OCI-LY3 (cell line): ENCODE results near the gene UMPS.

Experiments
- H2AFZ ChIP-seq: fragments of 200-600, 300-600 bp; shearing (Covaris generic); 2 replicates; pipeline ENCODE4 v1.6.0; 2014; ENCODE audit warnings: antibody characterized with exemption, low read depth, low read length
- H3K27ac ChIP-seq: fragments of 200-600, 300-600 bp; sonication (generic); 2 replicates; pipeline ENCODE4 v1.5.1; 2014; ENCODE audit warnings: mild to moderate bottlenecking, low read length, moderate library complexity, mixed read lengths
- H3K27me3 ChIP-seq: fragments of 200-600, 300-600 bp; sonication (generic); 2 replicates; pipeline ENCODE4 v1.6.1; 2014; ENCODE audit warnings: low read depth, low read length, mixed read lengths
- H3K36me3 ChIP-seq: fragments of 200-600, 300-600 bp; sonication (generic); replicated peaks from 2 replicates; pipeline ENCODE3; 2014; ENCODE audit warnings: low read depth, low read length, mixed read lengths
- H3K4me1 ChIP-seq: fragments of 300-600, 200-600 bp; sonication (generic); 2 replicates; pipeline ENCODE4 v1.6.1; 2014; ENCODE audit warnings: low read length, mixed read lengths
- H3K4me2 ChIP-seq: fragments of 200-600, 300-600 bp; sonication (generic); 2 replicates; pipeline ENCODE4 v1.6.1; 2014; ENCODE audit warnings: low read length, mixed read lengths
- H3K4me3 ChIP-seq: fragments of 300-600, 200-600 bp; sonication (generic); 2 replicates; pipeline ENCODE4 v1.5.1; 2014; ENCODE audit warnings: antibody characterized with exemption, mild to moderate bottlenecking, low read length, moderate library complexity
- H3K79me2 ChIP-seq: fragments of 300-600, 200-600 bp; shearing (Covaris generic); 2 replicates; pipeline ENCODE4 v1.6.1; 2014; ENCODE audit warnings: mild to moderate bottlenecking, low read length, mixed read lengths
- H3K9ac ChIP-seq: fragments of 300-600, 200-600 bp; shearing (Covaris generic); 2 replicates; pipeline ENCODE4 v1.6.0; 2014; ENCODE audit warnings: mild to moderate bottlenecking, low read length, moderate library complexity
- H3K9me3 ChIP-seq: fragments of 200-600, 300-600 bp; shearing (Covaris generic); 2 replicates; pipeline ENCODE4 v1.6.1; 2014; ENCODE audit warnings: low read length, mixed read lengths; ENCODE audit not compliant: insufficient read depth
- H4K20me1 ChIP-seq: fragments of 200-600, 300-600 bp; sonication (generic); 2 replicates; pipeline ENCODE4 v1.6.1; 2016; ENCODE audit warnings: low read length, mixed read lengths; ENCODE audit not compliant: insufficient read depth
- EZH2phosphoT487 ChIP-seq: fragments of 200-600 bp; shearing (Covaris generic); IDR thresholded peaks from 2 replicates; pipeline ENCODE4 v1.6.1; 2018; ENCODE audit warnings: antibody characterized with exemption, mixed run types, low read depth
- TF ChIP-seq, protein P1 (sequence below): fragments of 200-600, 300-600 bp; sonication (generic); IDR thresholded peaks from 2 replicates; pipeline ENCODE4 v1.5.1; 2014; ENCODE audit warnings: antibody characterized with exemption, low read length, low read depth

UMPS gene

GRCh38 chr3:124765197-124765840 is 35.1 kb downstream of the UMPS start:
- Histone ChIP-seq H3K9ac (no peak overlapping the region), H3K4me3 (no peak overlapping the region), H4K20me1 (no peaks in the 10 kb centered on the region), H3K4me1 (peaks cover 18% of the 10 kb centered on the region), H3K27ac (no peak overlapping the region), H3K9me3 (no peaks in the 10 kb centered on the region), H3K36me3 (no peaks in the 10 kb centered on the region), H2AFZ (no peak overlapping the region), H3K27me3 (no peaks in the 10 kb centered on the region; the same call in 1 of the 2 replicates), H3K79me2 (no peaks in the 10 kb centered on the region), H3K4me2 (no peak overlapping the region)
- TF ChIP-seq EZH2phosphoT487, result no peak
- TF ChIP-seq, protein P1, sequence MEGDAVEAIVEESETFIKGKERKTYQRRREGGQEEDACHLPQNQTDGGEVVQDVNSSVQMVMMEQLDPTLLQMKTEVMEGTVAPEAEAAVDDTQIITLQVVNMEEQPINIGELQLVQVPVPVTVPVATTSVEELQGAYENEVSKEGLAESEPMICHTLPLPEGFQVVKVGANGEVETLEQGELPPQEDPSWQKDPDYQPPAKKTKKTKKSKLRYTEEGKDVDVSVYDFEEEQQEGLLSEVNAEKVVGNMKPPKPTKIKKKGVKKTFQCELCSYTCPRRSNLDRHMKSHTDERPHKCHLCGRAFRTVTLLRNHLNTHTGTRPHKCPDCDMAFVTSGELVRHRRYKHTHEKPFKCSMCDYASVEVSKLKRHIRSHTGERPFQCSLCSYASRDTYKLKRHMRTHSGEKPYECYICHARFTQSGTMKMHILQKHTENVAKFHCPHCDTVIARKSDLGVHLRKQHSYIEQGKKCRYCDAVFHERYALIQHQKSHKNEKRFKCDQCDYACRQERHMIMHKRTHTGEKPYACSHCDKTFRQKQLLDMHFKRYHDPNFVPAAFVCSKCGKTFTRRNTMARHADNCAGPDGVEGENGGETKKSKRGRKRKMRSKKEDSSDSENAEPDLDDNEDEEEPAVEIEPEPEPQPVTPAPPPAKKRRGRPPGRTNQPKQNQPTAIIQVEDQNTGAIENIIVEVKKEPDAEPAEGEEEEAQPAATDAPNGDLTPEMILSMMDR, result no peak

GRCh38 chr3:124766113-124767095 is 36.2 kb downstream of the UMPS start:
- Histone ChIP-seq H3K4me2 (no peak overlapping the region), H3K9ac (no peak overlapping the region), H3K36me3 (no peaks in the 10 kb centered on the region), H3K79me2 (no peaks in the 10 kb centered on the region), H4K20me1 (no peaks in the 10 kb centered on the region), H2AFZ (no peak overlapping the region), H3K27me3 (no peaks in the 10 kb centered on the region; the same call in 1 of the 2 replicates), H3K9me3 (no peaks in the 10 kb centered on the region), H3K27ac (no peak overlapping the region), H3K4me3 (no peak overlapping the region), H3K4me1 (peaks cover 19% of the 10 kb centered on the region)
- no peak for TF ChIP-seq EZH2phosphoT487
- TF ChIP-seq, protein P1, result no peak

DNA sequence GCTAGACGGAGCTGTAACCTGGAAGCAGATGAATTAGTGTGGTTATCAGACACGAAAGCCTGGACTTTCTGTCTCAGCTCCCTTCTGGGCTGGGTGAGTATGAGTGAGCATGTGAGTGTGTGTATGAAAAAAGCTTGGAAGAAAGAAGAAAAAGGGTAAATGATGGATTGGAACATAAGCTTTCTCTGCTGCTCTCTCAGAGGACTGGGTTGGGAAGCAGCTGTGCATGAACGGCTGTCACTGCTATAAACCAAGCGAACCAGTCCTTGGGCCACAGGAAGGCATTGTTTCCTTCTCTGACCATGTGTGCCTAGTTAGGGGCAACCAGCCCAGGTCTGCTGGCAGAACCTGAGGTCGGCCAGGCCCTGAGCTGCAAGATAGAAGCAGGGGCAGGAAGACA is 37.0 kb downstream of the UMPS start:
- H3K27ac ChIP-seq, result no peak overlapping the region
- no peak overlapping the region for H2AFZ ChIP-seq
- no peaks in the 10 kb centered on the region for H3K9me3 ChIP-seq
- H3K27me3 ChIP-seq, result no peaks in the 10 kb centered on the region; the same call in 1 of the 2 replicates
- TF ChIP-seq, protein P1, result no peak
- no peak for TF ChIP-seq EZH2phosphoT487
- no peaks in the 10 kb centered on the region for H4K20me1 ChIP-seq
- no peaks in the 10 kb centered on the region for H3K36me3 ChIP-seq
- no peak overlapping the region for H3K4me2 ChIP-seq
- H3K4me1 ChIP-seq, result peaks cover 11% of the 10 kb centered on the region
- no peak overlapping the region for H3K4me3 ChIP-seq
- H3K9ac ChIP-seq, result no peak overlapping the region
- H3K79me2 ChIP-seq, result no peaks in the 10 kb centered on the region

- H3K9ac ChIP-seq, result no peak overlapping the region
- peaks cover 8% of the 10 kb centered on the region for H3K4me1 ChIP-seq
- H3K36me3 ChIP-seq, result no peaks in the 10 kb centered on the region
- no peak overlapping the region for H3K4me2 ChIP-seq
- no peak overlapping the region for H3K27ac ChIP-seq
- H3K9me3 ChIP-seq, result no peaks in the 10 kb centered on the region
- H2AFZ ChIP-seq, result no peak overlapping the region
- no peaks in the 10 kb centered on the region for H3K79me2 ChIP-seq
- TF ChIP-seq, protein P1, result no peak
- TF ChIP-seq EZH2phosphoT487, result no peak
- H4K20me1 ChIP-seq, result no peaks in the 10 kb centered on the region
- H3K4me3 ChIP-seq, result no peak overlapping the region
- no peaks in the 10 kb centered on the region; the same call in 1 of the 2 replicates for H3K27me3 ChIP-seq
Measured at GRCh38 chr3:124767691-124768090, 37.4 kb downstream of the UMPS start.
